ENCODE measurements around the gene SREK1IP1. TPM values are rescaled to one million over a fixed set of nuclear protein-coding genes. Genes with fewer than 3 reads are reported as not detected.

SREK1IP1 gene
- total and polyA plus RNA-seq, 10 of the 15 experiments (the other 5 are each of a cell fraction or from before 2014, with no cell fraction given) = 9.1 to 60.3 (median 26.9) TPM

DNA sequence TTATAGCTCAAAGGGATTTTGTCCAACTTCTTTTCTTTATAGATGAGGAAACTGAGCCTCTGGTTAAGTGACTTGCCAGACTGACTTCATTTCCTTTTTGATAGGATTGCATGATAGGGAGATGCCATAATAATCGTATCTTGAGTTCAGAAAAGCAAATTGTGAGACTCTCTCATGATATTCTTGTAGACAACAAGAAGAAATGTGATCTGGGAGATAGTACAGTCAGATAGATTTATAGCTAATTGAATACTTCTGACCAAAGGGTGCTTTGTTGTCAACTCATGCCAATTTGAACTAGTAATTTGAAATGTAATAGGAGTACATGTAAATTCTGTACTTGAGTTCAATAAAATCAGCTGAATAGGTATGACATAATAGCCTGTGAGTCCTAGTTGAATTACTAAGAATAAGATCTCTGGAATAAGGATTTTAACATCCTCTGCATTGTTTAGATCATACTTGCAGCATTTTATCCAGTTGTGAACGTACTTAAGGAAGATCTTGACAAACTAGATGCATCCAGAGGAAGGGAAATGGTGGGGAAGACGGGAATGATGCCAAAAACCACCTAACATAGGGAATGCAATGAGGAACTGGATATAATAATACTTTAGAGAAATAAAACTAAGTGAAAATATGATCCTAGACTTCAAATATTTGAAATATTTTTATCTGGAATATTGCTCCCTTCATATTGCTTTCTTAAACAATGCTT is 25.7 kb upstream of the SREK1IP1 start:
- ChIA-PET RAD21 (ENCODE audit: unreplicated experiment) (interaction anchor here (1.1 to 1.2 kb wide), 2 partner anchors 17 to 689 kb away, joined by 3 to 4 read pairs; no protein-coding TSS in a partner anchor), POLR2A (no interaction called here), CTCF (interaction anchor here (1.2 to 2.4 kb wide), 4 partner anchors 10 to 689 kb away, joined by 3 to 9 read pairs (median 4); no protein-coding TSS in a partner anchor), SMC1A (ENCODE audit: uncharacterized antibody, unreplicated experiment) (interaction anchor here (0.7 to 1.5 kb wide), 3 partner anchors 10 to 159 kb away, joined by 3 to 5 read pairs (median 4); no protein-coding TSS in a partner anchor)
- no peak for ATAC-seq
- no peak overlapping the region for H2AFZ ChIP-seq (ENCODE audit: control insufficient read depth, low read depth, low read length)
- no peak overlapping the region for H3K27ac ChIP-seq (ENCODE audit: control insufficient read depth, insufficient read depth)
- H3K9ac ChIP-seq (ENCODE audit: control insufficient read depth, insufficient read depth, low read length) = no peak overlapping the region
- in situ Hi-C loops (cut with MboI) = no loop called here
- no peak for DNase-seq (ENCODE audit: low read depth, low spot score)
- no peaks in the 10 kb centered on the region for H3K4me1 ChIP-seq (ENCODE audit: control insufficient read depth, insufficient read depth, low read length)
- TF ChIP-seq, protein P1, sequence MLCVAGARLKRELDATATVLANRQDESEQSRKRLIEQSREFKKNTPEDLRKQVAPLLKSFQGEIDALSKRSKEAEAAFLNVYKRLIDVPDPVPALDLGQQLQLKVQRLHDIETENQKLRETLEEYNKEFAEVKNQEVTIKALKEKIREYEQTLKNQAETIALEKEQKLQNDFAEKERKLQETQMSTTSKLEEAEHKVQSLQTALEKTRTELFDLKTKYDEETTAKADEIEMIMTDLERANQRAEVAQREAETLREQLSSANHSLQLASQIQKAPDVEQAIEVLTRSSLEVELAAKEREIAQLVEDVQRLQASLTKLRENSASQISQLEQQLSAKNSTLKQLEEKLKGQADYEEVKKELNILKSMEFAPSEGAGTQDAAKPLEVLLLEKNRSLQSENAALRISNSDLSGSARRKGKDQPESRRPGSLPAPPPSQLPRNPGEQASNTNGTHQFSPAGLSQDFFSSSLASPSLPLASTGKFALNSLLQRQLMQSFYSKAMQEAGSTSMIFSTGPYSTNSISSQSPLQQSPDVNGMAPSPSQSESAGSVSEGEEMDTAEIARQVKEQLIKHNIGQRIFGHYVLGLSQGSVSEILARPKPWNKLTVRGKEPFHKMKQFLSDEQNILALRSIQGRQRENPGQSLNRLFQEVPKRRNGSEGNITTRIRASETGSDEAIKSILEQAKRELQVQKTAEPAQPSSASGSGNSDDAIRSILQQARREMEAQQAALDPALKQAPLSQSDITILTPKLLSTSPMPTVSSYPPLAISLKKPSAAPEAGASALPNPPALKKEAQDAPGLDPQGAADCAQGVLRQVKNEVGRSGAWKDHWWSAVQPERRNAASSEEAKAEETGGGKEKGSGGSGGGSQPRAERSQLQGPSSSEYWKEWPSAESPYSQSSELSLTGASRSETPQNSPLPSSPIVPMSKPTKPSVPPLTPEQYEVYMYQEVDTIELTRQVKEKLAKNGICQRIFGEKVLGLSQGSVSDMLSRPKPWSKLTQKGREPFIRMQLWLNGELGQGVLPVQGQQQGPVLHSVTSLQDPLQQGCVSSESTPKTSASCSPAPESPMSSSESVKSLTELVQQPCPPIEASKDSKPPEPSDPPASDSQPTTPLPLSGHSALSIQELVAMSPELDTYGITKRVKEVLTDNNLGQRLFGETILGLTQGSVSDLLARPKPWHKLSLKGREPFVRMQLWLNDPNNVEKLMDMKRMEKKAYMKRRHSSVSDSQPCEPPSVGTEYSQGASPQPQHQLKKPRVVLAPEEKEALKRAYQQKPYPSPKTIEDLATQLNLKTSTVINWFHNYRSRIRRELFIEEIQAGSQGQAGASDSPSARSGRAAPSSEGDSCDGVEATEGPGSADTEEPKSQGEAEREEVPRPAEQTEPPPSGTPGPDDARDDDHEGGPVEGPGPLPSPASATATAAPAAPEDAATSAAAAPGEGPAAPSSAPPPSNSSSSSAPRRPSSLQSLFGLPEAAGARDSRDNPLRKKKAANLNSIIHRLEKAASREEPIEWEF (IDR thresholded peaks at IDR 0.05; ENCODE audit: insufficient replicate concordance, low read depth, low read length) = no peak
- TF ChIP-seq BHLHE40 (IDR thresholded peaks at IDR 0.05; ENCODE audit: borderline replicate concordance in 1 of 2, low read depth in 2 of 2, low read length in 1 of 2) = no peak
- TF ChIP-seq POLR2A (IDR thresholded peaks at IDR 0.05; ENCODE audit: low read depth, low read length) = no peak
- no peak for TF ChIP-seq SPI1 (IDR thresholded peaks at IDR 0.05; ENCODE audit: borderline replicate concordance, insufficient read depth, low read depth, low read length)
- TF ChIP-seq RELA (IDR thresholded peaks at IDR 0.05; ENCODE audit: borderline replicate concordance, partially characterized antibody) = no peak
- no peaks in the 10 kb centered on the region for H3K27me3 ChIP-seq (replicated peaks in 1 of 2; ENCODE audit: control insufficient read depth in 2 of 2, insufficient read depth in 2 of 2, low read length in 1 of 2)
- no TSS peak for BruUV-seq (replicated peaks)
- no peak overlapping the region for H3K4me2 ChIP-seq (ENCODE audit: control insufficient read depth, insufficient read depth)
- WGBS (ENCODE audit: insufficient coverage, insufficient replicate concordance, low lambda C conversion rate, missing lambda C conversion rate) = 72% methylated on average over 3 of the region's 3 CpGs
- no peaks in the 10 kb centered on the region for H3K79me2 ChIP-seq (ENCODE audit: control insufficient read depth, insufficient read depth, low read length)
- no peak for FAIRE-seq
- H3K4me3 ChIP-seq = no peak overlapping the region
- no peaks in the 10 kb centered on the region for H3K9me3 ChIP-seq (replicated peaks; ENCODE audit: control insufficient read depth, insufficient read depth, low read length)
- H4K20me1 ChIP-seq (ENCODE audit: control insufficient read depth, insufficient read depth) = no peaks in the 10 kb centered on the region
- intact Hi-C loops (cut with micrococcal nuclease; ENCODE audit: unreplicated experiment) = no loop called here
- 0 out of 4 replicates have a peak, but pooled peaks cover 0 to 5% of the 10 kb centered on the region in 2 experiments for H3K36me3 ChIP-seq (ENCODE audit: control insufficient read depth in 2 of 2, insufficient read depth in 2 of 2, low read length in 1 of 2)

Measured in GM12878 (cell line).